ENCODE measurements around the gene AFMID. TPM values are rescaled to one million over a fixed set of nuclear protein-coding genes. Genes with fewer than 3 reads are reported as not detected.
A peak's percentile ranks its signal among the peaks of the same experiment; 100 is the strongest.

AFMID gene
- total RNA-seq, 1 donor from 2014 or later = 50.4 TPM

- DNase-seq (ENCODE audit: low spot score) = no peak
These were observed 7.1 kb upstream of the AFMID start for GRCh38 chr17:78180083-78180482.

- no peak for DNase-seq (ENCODE audit: low spot score)
These were observed 6.7 kb upstream of the AFMID start for GRCh38 chr17:78180508-78180907.

DNA sequence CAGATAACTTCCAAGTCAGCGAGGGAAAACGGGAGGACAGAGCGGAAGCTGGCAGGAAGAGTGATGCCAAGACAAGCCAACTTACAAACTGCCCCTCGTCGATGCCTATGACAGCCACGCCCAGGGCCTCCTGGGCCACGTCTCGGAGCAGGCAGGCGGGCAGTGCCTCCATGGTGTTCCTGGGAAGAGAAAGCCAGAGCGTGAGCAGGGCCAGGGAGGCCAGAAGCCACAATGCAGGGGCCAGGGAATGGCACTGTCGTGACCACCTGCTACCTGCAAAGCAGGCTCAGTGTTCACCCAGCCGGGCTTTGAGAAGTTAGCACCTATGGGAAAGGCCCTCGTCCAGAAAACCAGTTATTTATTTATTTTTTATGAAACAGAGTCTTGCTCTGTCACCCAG, 4.7 kb upstream of the AFMID start:
- no peak for DNase-seq (ENCODE audit: low spot score)

DNA sequence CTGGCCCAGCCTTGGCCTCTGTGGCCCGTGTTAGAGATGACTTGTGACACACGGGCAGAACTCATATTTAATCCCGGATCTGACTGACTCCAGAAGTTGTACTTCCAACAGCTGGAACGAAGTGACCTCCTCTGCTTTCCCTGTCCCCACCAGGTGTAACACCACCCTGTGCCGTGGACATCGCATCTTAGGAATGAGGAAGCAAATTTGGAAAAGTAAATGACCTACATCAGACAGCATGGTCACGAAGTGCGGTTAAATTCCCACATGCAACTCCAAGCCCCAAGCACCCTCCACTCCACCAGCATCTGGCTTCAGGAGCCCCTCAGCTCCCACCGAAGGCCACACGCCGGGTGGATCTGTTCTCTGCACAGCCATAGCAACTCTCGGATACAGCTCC, 3.2 kb upstream of the AFMID start:
- DNase-seq (ENCODE audit: low spot score) = no peak

GRCh38 chr17:78184351-78184750, 2.8 kb upstream of the AFMID start:
- no peak for DNase-seq (ENCODE audit: low spot score)

- DNase-seq (ENCODE audit: low spot score) = no peak
These were observed 2.3 kb upstream of the AFMID start for GRCh38 chr17:78184868-78185267.

DNA sequence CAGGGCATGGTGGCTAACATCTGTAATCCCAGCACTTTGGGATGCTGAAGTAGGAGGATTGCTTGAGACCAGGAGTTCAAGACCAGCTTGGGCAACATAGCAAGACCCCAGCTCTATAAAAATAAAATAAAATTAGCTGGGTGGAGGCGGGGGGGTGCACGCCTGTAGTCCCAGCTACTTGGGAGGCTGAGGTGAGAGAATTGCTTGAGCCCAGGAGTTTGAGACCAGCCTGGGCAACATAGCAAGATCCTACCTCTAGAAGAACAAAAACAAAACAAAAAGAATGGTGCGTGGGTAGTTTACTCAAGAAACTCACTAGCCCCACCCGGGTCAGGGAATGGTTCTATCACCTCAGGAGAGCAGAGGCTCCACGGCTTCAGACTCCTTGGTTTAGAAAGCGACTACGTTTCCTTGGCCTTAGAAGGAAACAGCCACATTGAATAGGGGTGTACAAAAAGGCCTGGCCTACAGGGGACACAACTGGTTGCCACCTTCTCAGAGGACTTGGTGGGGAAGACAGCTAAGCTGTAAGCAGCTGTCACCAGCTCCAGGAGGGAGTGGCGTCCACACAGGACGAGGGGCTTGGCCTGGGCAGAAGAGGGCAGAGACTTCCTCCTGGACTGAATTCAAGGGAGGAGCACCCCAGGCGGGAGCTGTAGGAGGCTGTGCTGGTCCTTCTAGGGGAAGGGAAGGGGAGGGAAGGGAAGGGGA, 1.0 kb upstream of the AFMID start:
- DNase-seq (ENCODE audit: low spot score) = no peak

- no peak for DNase-seq (ENCODE audit: low spot score)
These were observed 9.6 kb downstream of the AFMID start for GRCh38 chr17:78196716-78197115.

- DNase-seq (ENCODE audit: low spot score) = no peak
These were observed 10.1 kb downstream of the AFMID start for GRCh38 chr17:78197147-78197832.

- DNase-seq (ENCODE audit: low spot score) = no peak
These were observed 13.3 kb downstream of the AFMID start for GRCh38 chr17:78200451-78200850.

DNA sequence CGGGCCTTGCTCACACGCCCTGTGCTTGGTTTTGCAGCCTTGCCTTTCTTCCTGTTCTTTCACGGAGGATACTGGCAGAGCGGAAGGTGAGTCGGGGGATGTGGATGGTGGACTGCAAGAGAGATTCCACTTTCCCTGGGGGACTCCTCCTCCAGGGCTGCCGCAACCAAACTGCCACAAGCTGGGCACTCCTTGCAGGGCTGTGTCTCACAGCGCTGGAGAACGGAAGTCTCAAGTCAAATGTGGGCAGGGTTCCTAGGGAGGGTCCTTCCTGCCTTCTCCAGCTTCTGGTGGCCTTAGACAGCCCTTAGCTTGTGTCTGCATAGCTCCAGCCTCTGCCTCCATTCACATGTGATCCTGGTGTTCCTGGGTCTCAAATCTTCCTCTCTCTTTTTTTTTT, 15.5 kb downstream of the AFMID start:
- no peak for DNase-seq (ENCODE audit: low spot score)

DNA sequence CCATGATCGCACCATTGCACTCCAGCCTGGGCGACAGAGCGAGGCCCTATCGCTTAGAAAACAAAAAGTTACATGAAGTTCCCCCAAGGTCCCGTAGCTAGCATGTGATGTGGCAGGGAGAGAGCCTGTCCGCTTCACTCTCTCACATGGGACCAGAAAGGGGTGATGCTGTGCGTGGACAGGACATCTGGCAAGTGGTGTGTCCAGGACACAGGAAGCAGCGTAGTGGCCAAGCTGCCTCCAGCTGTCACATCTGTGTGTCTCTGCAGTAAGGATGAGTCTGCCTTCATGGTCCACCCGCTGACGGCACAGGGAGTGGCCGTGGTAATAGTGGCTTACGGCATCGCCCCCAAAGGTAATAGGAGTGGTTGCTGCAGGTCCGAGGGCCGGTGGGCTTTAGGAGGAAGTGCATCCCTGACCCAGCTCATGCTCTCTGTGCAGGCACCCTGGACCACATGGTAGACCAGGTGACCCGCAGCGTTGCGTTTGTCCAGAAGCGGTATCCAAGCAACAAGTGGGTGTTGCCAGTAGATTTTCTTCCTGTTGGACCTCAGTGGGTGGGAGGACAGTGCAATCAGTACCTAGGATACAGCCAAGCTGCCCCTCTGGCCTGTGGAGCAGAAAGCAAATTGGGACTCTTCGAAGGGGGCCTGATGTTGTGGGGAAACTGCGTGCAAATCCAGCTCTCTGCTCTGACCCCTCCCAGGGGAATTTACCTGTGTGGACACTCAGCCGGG, 17.4 kb downstream of the AFMID start:
- no peak for DNase-seq (ENCODE audit: low spot score)

DNA sequence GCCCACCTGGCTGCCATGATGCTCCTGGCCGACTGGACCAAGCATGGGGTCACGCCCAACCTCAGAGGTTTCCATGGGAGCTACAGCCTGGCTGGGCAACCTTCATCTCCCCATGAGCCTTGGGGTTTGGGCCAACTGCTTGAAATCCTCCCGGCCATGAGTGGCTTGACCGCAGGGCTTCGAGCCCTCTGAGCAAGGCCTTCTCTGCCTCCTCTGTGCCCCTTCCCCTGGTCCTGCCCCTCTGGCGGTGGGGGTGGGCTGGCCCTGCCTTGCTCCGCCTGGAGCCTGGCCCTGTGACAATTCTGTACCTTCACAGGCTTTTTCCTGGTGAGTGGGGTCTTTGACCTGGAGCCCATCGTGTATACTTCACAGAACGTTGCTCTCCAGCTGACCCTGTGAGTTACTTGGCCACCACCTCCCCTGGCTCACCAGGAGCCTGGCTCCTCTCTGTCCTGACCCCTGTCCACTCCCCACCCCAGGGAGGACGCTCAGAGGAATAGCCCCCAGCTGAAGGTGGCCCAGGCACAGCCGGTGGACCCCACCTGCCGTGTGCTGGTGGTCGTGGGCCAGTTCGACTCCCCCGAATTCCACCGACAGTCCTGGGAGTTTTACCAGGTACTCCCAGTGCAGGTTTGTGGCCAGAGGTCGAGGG, 18.1 kb downstream of the AFMID start:
- DNase-seq (ENCODE audit: low spot score) = no peak

DNA sequence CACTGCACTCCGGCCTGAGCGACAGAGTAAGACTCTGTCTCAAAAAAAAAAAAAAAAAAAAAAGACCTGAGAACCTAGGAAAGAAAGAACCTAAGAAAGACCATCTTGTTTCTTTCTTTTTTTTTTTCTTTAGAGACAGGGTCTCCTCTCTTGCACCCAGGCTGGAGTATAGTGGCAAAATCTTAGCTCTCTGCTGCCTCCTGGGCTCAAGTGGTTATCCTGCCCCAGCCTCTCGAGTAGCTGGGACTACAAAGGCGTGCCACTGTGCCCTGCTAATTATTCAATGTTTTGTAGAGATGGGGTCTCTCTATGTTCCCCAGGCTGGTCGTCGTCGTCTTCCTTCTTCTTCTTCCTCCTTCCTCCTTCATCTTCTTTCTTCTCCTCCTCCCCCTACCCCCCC, 19.1 kb downstream of the AFMID start:
- no peak for DNase-seq (ENCODE audit: low spot score)

GRCh38 chr17:78208486-78208885, 21.3 kb downstream of the AFMID start:
- DNase-seq (ENCODE audit: low spot score) = no peak

DNA sequence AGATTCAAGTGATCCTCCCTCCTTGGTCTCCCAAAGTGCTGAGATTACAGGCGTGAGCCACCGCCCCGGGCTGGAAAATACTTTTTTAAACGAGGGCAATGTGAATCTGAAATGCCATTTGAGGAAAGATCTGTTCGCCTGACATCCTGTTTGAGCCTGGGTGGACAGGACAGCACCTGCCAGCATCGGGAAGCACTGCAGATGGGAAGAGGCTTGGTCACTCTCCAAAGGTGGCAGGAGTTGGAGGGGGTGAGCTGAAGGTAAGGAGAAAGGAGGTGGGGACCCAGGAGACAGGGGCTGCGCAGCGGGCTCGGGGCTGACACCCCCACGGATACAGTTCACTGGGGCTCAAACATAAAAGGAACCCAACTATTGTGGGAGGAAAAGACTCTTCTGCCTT, 22.9 kb downstream of the AFMID start:
- DNase-seq (ENCODE audit: low spot score) = no peak

GRCh38 chr17:78211032-78211431, 23.9 kb downstream of the AFMID start:
- DNase-seq (ENCODE audit: low spot score) = no peak

- peak; percentile 89 for DNase-seq (ENCODE audit: low spot score)
These were observed 27.0 kb downstream of the AFMID start, which contains the start of gene BIRC5 for GRCh38 chr17:78214016-78214705. BIRC5 (plus strand) TSS chr17:78214253; CDS start chr17:78214317, 64 bp downstream.

GRCh38 chr17:78214706-78215061, 27.5 kb downstream of the AFMID start:
- no peak for DNase-seq (ENCODE audit: low spot score)

GRCh38 chr17:78219396-78220150, 32.4 kb downstream of the AFMID start:
- DNase-seq (ENCODE audit: low spot score) = no peak

- no peak for DNase-seq (ENCODE audit: low spot score)
These were observed 35.9 kb downstream of the AFMID start for GRCh38 chr17:78223061-78223460.

Data from mucosa of gallbladder (tissue), 1 donor.